ENCODE results near the gene GAB2. TPM values are rescaled to one million over a fixed set of nuclear protein-coding genes. Genes with fewer than 3 reads are reported as not detected.

Gene GAB2
- total and polyA plus RNA-seq, 10 of the 15 experiments (the other 5 are each of a cell fraction or from before 2014, with no cell fraction given) = 0.69 to 12.6 (median 3.8) TPM

DNA sequence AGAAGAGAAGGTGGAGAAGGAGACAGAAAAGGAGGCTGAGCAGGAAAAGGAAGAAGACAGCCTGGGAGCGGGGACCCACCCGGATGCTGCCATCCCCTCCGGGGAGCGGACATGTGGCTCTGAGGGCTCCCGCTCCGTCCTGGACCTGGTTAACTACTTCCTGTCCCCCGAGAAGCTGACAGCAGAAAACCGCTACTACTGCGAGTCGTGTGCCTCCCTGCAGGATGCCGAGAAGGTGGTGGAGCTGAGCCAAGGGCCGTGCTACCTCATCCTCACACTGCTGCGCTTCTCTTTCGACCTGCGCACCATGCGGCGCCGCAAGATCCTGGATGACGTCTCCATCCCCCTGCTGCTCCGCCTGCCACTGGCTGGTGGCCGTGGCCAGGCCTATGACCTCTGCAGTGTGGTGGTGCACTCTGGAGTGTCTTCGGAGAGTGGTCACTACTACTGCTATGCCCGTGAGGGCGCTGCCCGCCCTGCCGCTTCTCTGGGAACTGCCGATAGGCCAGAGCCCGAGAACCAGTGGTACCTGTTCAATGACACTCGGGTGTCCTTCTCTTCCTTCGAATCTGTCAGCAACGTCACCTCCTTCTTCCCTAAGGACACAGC, 207.5 kb downstream of the GAB2 start:
- ChIA-PET POLR2A (no interaction called here), CTCF (no interaction called here), RAD21 (ENCODE audit: unreplicated experiment) (no interaction called here), SMC1A (ENCODE audit: uncharacterized antibody, unreplicated experiment) (no interaction called here)
- Histone ChIP-seq H4K20me1 (ENCODE audit: control insufficient read depth, insufficient read depth) (no peaks in the 10 kb centered on the region), H3K27me3 (replicated peaks in 1 of 2; ENCODE audit: control insufficient read depth in 2 of 2, insufficient read depth in 2 of 2, low read length in 1 of 2) (no peaks in the 10 kb centered on the region), H3K36me3 (ENCODE audit: control insufficient read depth in 2 of 2, insufficient read depth in 2 of 2, low read length in 1 of 2) (no peaks in the 10 kb centered on the region; a peak in 3 of 4 replicates), H2AFZ (ENCODE audit: control insufficient read depth, low read depth, low read length) (no peak overlapping the region), H3K9ac (ENCODE audit: control insufficient read depth, insufficient read depth, low read length) (no peak overlapping the region), H3K9me3 (replicated peaks; ENCODE audit: control insufficient read depth, insufficient read depth, low read length) (no peaks in the 10 kb centered on the region), H3K27ac (ENCODE audit: control insufficient read depth, insufficient read depth) (no peak overlapping the region), H3K4me1 (ENCODE audit: control insufficient read depth, insufficient read depth, low read length) (no peaks in the 10 kb centered on the region), H3K4me3 (no peak overlapping the region), H3K4me2 (ENCODE audit: control insufficient read depth, insufficient read depth) (no peak overlapping the region), H3K79me2 (ENCODE audit: control insufficient read depth, insufficient read depth, low read length) (no peaks in the 10 kb centered on the region)
- in situ Hi-C loops (cut with MboI) (no loop called here), intact Hi-C loops (cut with micrococcal nuclease; ENCODE audit: unreplicated experiment) (no loop called here)
- WGBS (ENCODE audit: insufficient coverage, insufficient replicate concordance, low lambda C conversion rate, missing lambda C conversion rate) = 89% methylated on average over 25 of the region's 31 CpGs
- DNase-seq (ENCODE audit: low read depth, low spot score) (no peak), ATAC-seq (no peak), FAIRE-seq (no peak)
- TF ChIP-seq POLR2A (IDR thresholded peaks at IDR 0.05; ENCODE audit: low read depth, low read length) (0 out of 2 replicates have a peak, but pooled peaks have one; percentile 29), STAT1 (conservative IDR thresholded peaks at IDR 0.05) (no peak), POU2F2 (IDR thresholded peaks at IDR 0.05; ENCODE audit: borderline replicate concordance, low read depth, low read length) (no peak)
- no TSS peak for BruUV-seq (replicated peaks)

DNA sequence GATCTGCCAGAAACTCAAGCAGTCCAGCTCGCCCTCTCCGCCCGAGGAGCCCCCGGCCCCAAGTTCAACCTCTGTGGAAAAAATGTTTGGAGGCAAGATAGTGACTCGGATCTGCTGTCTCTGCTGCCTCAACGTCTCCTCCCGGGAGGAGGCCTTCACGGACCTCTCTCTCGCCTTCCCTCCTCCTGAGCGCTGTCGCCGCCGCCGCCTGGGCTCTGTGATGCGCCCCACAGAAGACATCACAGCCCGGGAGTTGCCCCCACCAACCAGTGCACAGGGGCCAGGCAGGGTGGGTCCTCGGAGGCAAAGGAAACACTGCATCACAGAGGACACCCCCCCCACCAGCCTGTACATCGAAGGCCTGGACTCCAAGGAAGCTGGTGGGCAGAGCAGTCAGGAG, 208.1 kb downstream of the GAB2 start:
- in situ Hi-C loops (cut with MboI) = no loop called here
- WGBS (ENCODE audit: insufficient coverage, insufficient replicate concordance, low lambda C conversion rate, missing lambda C conversion rate) = 84% methylated on average over 18 of the region's 18 CpGs
- BruUV-seq (replicated peaks) = no TSS peak

More for the DNA sequence above, 208.1 kb downstream of the GAB2 start:
- intact Hi-C loops (cut with micrococcal nuclease; ENCODE audit: unreplicated experiment) = no loop called here
- no peaks in the 10 kb centered on the region for H3K79me2 ChIP-seq (ENCODE audit: control insufficient read depth, insufficient read depth, low read length)
- H3K36me3 ChIP-seq (ENCODE audit: control insufficient read depth in 2 of 2, insufficient read depth in 2 of 2, low read length in 1 of 2) = no peaks in the 10 kb centered on the region; a peak in 3 of 4 replicates
- ChIA-PET POLR2A (no interaction called here), SMC1A (ENCODE audit: uncharacterized antibody, unreplicated experiment) (no interaction called here), CTCF (interaction anchor here (1.0 kb wide), 1 partner anchor 377 kb away, joined by 3 read pairs; no protein-coding TSS in a partner anchor), RAD21 (ENCODE audit: unreplicated experiment) (no interaction called here)
- H3K9me3 ChIP-seq (replicated peaks; ENCODE audit: control insufficient read depth, insufficient read depth, low read length) = no peaks in the 10 kb centered on the region
- H2AFZ ChIP-seq (ENCODE audit: control insufficient read depth, low read depth, low read length) = no peak overlapping the region
- H3K27ac ChIP-seq (ENCODE audit: control insufficient read depth, insufficient read depth) = no peak overlapping the region
- no peak for ATAC-seq
- no peak for DNase-seq (ENCODE audit: low read depth, low spot score)
- no peak overlapping the region for H3K4me3 ChIP-seq
- TF ChIP-seq ZZZ3 (IDR thresholded peaks at IDR 0.05; ENCODE audit: control insufficient read depth, insufficient read length, low read depth) (no peak), ZBED1 (IDR thresholded peaks at IDR 0.05; ENCODE audit: borderline replicate concordance) (no peak), MYC (IDR thresholded peaks at IDR 0.05; ENCODE audit: insufficient read depth, insufficient read length, insufficient replicate concordance, low read length, severe bottlenecking) (no peak), NR2C1 (IDR thresholded peaks at IDR 0.05) (no peak)
- TF ChIP-seq, protein P1, sequence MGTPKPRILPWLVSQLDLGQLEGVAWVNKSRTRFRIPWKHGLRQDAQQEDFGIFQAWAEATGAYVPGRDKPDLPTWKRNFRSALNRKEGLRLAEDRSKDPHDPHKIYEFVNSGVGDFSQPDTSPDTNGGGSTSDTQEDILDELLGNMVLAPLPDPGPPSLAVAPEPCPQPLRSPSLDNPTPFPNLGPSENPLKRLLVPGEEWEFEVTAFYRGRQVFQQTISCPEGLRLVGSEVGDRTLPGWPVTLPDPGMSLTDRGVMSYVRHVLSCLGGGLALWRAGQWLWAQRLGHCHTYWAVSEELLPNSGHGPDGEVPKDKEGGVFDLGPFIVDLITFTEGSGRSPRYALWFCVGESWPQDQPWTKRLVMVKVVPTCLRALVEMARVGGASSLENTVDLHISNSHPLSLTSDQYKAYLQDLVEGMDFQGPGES (IDR thresholded peaks at IDR 0.05) = no peak
- H3K4me2 ChIP-seq (ENCODE audit: control insufficient read depth, insufficient read depth) = no peak overlapping the region
- H3K9ac ChIP-seq (ENCODE audit: control insufficient read depth, insufficient read depth, low read length) = no peak overlapping the region
- no peaks in the 10 kb centered on the region for H4K20me1 ChIP-seq (ENCODE audit: control insufficient read depth, insufficient read depth)
- no peak for FAIRE-seq
- no peaks in the 10 kb centered on the region for H3K4me1 ChIP-seq (ENCODE audit: control insufficient read depth, insufficient read depth, low read length)
- no peaks in the 10 kb centered on the region for H3K27me3 ChIP-seq (replicated peaks in 1 of 2; ENCODE audit: control insufficient read depth in 2 of 2, insufficient read depth in 2 of 2, low read length in 1 of 2)
